Neuronal stem cell (in vitro differentiated cells): ENCODE measurements around the gene B3GAT1.

ENCODE experiments used
- DNase-seq: peaks from one replicate; pipeline ENCODE4 v3.0.0-alpha.2; 2013; ENCODE audit warnings: low spot score
- H2AFZ ChIP-seq: one replicate; pipeline ENCODE4 v1.6.1; 2013; ENCODE audit warnings: mild to moderate bottlenecking, low read length, inconsistent platforms
- H2AK5ac ChIP-seq: 2 replicates; pipeline ENCODE4 v1.6.1; 2013; ENCODE audit warnings: low read depth, mild to moderate bottlenecking, inconsistent platforms, low read length, moderate library complexity, mixed read lengths
- H2BK120ac ChIP-seq: 2 replicates; pipeline ENCODE4 v1.6.1; 2013; ENCODE audit warnings: low read depth, mild to moderate bottlenecking, inconsistent platforms, low read length, moderate library complexity, mixed read lengths
- H2BK12ac ChIP-seq: one replicate; pipeline ENCODE4 v1.6.1; 2013; ENCODE audit warnings: low read length, inconsistent platforms
- H2BK15ac ChIP-seq: 2 replicates; pipeline ENCODE4 v1.6.1; 2013; ENCODE audit warnings: mild to moderate bottlenecking, low read length, inconsistent platforms, mixed read lengths
- H2BK5ac ChIP-seq: one replicate; pipeline ENCODE4 v1.6.1; 2013; ENCODE audit warnings: inconsistent platforms, mild to moderate bottlenecking, low read length, moderate library complexity
- H3K14ac ChIP-seq: one replicate; pipeline ENCODE4 v1.6.1; 2013; ENCODE audit warnings: low read length, inconsistent platforms
- H3K18ac ChIP-seq: 2 replicates; pipeline ENCODE4 v1.6.1; 2013; ENCODE audit warnings: low read length, inconsistent platforms
- H3K23ac ChIP-seq: 2 replicates; pipeline ENCODE4 v1.6.1; 2013; ENCODE audit warnings: low read depth, mild to moderate bottlenecking, mixed read lengths, low read length, inconsistent platforms; ENCODE audit not compliant: poor library complexity
- H3K27ac ChIP-seq: replicated peaks from 3 replicates; pipeline ENCODE4 v1.5.1; 2013; ENCODE audit warnings: low read length, inconsistent platforms
- H3K27me3 ChIP-seq, 3 experiments: 2 replicates each; pipeline ENCODE4 v1.6.1; 2013; ENCODE audit warnings: low read length in 3 of 3, mild to moderate bottlenecking in 2 of 3, inconsistent platforms in 1 of 3, low read depth in 1 of 3, mixed read lengths in 1 of 3, moderate library complexity in 1 of 3; ENCODE audit not compliant: control insufficient read depth in 3 of 3, insufficient read depth in 3 of 3
- H3K36me3 ChIP-seq, 2 donors: replicated peaks in 1 of 2; 2 replicates each; pipeline ENCODE4 v1.6.1; 2013; ENCODE audit warnings: low read length in 2 of 2; ENCODE audit not compliant: control insufficient read depth in 2 of 2, insufficient read depth in 2 of 2
- H3K4ac ChIP-seq: 2 replicates; pipeline ENCODE4 v1.6.1; 2013; ENCODE audit warnings: inconsistent platforms, mild to moderate bottlenecking, low read length, moderate library complexity
- H3K4me1 ChIP-seq, 2 donors: 1 replicate in 1 of 2; 2 replicates in 1 of 2; pipeline ENCODE4 v1.6.1; 2013; ENCODE audit warnings: low read length in 2 of 2, low read depth in 1 of 2; ENCODE audit not compliant: control insufficient read depth in 2 of 2, insufficient read depth in 1 of 2
- H3K4me2 ChIP-seq: one replicate; pipeline ENCODE4 v1.6.1; 2013; ENCODE audit warnings: mild to moderate bottlenecking, low read length, inconsistent platforms; ENCODE audit not compliant: insufficient read depth, poor library complexity, severe bottlenecking
- H3K4me3 ChIP-seq, 2 donors: 2 replicates each; pipeline ENCODE4 v1.5.1; 2013; ENCODE audit warnings: low read length in 2 of 2, mild to moderate bottlenecking in 2 of 2, inconsistent platforms in 1 of 2, moderate library complexity in 1 of 2
- H3K79me1 ChIP-seq: one replicate; pipeline ENCODE4 v1.6.1; 2013; ENCODE audit warnings: low read depth, mild to moderate bottlenecking, inconsistent platforms, low read length, moderate library complexity
- H3K9ac ChIP-seq: one replicate; pipeline ENCODE4 v1.6.1; 2013; ENCODE audit warnings: mild to moderate bottlenecking, low read depth, low read length, inconsistent platforms; ENCODE audit not compliant: poor library complexity
- H3K9me3 ChIP-seq, 2 donors: replicated peaks in 1 of 2; 2 replicates each; pipeline versions ENCODE3 to v1.6.1; 2013; ENCODE audit warnings: low read length in 2 of 2, mild to moderate bottlenecking in 2 of 2, inconsistent platforms in 1 of 2, low read depth in 1 of 2, mixed read lengths in 1 of 2, moderate library complexity in 1 of 2; ENCODE audit not compliant: control insufficient read depth in 2 of 2, insufficient read depth in 1 of 2
- H4K8ac ChIP-seq: one replicate; pipeline ENCODE4 v1.6.1; 2013; ENCODE audit warnings: low read depth, mild to moderate bottlenecking, inconsistent platforms, low read length, moderate library complexity
- H4K91ac ChIP-seq: one replicate; pipeline ENCODE4 v1.6.1; 2013; ENCODE audit warnings: low read length, low read depth, mild to moderate bottlenecking, inconsistent platforms; ENCODE audit not compliant: poor library complexity
- whole genome bisulfite sequencing, 2 donors: extraction: QIAGEN DNeasy Blood & Tissue Kit; methylation state at CpG; one replicate each; pipeline ENCODE4 v1.1.7; 2013; ENCODE audit warnings: missing lambda C conversion rate in 2 of 2, mixed read lengths in 1 of 2; ENCODE audit not compliant: insufficient read length in 2 of 2, insufficient replicate concordance in 1 of 2; ENCODE audit errors: extremely low coverage in 2 of 2; 5-methylcytosine and 5-hydroxymethylcytosine counted together

The B3GAT1 gene

DNA sequence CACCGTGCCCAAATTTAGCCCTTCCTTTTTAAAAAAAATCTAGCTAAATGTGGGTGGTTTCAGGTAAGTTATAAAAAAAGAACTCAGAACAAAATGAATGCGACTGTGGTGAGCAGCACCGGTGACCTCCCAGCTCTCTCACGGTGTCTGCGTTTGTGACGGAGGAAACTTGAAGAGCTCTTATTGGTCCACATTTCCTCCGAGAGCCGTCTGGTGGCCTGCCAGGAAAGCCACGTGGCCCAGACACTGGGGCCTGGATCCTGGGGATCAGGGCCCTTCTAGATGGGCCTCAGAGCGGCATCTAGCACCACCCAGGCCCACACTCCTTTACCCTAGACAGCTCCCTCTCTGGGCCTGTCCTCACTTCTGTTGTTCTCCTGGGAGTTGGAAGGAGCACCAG is 39.5 kb downstream of the B3GAT1 start:
- no peak overlapping the region for H2BK12ac ChIP-seq
- no peak for DNase-seq
- no peak overlapping the region for H2BK5ac ChIP-seq
- H2BK120ac ChIP-seq: no peak overlapping the region
- H3K9ac ChIP-seq: no peak overlapping the region
- H3K79me1 ChIP-seq: no peaks in the 10 kb centered on the region
- H3K14ac ChIP-seq: no peak overlapping the region
- H3K4me3 ChIP-seq: no peak overlapping the region
- H3K23ac ChIP-seq: no peak overlapping the region
- H3K27ac ChIP-seq: no peak overlapping the region
- no peak overlapping the region for H4K91ac ChIP-seq
- H3K4ac ChIP-seq: no peak overlapping the region
- no CpG with 5 or more reads among the region's 10 CpGs for WGBS, 2 donors
- H3K27me3 ChIP-seq: no peaks in the 10 kb centered on the region
- no peak overlapping the region for H2BK15ac ChIP-seq
- H3K36me3 ChIP-seq: peaks cover 8 to 12% of the 10 kb centered on the region in 2 donors
- no peak overlapping the region for H2AFZ ChIP-seq
- no peaks in the 10 kb centered on the region for H3K9me3 ChIP-seq
- H3K4me1 ChIP-seq: no peaks in the 10 kb centered on the region
- H3K4me2 ChIP-seq: no peak overlapping the region
- H4K8ac ChIP-seq: no peak overlapping the region
- H3K18ac ChIP-seq: peak overlapping the region; percentile 52
- H2AK5ac ChIP-seq: no peak overlapping the region

- H2BK15ac ChIP-seq: no peak overlapping the region
- no peak overlapping the region for H2BK120ac ChIP-seq
- H3K4ac ChIP-seq: peak overlapping the region; percentile 59
- no peak overlapping the region for H3K27ac ChIP-seq
- peak overlapping the region; percentile 60 for H3K23ac ChIP-seq
- H2BK12ac ChIP-seq: peak overlapping the region; percentile 78
- H3K4me1 ChIP-seq: no peaks in the 10 kb centered on the region
- no peaks in the 10 kb centered on the region for H3K79me1 ChIP-seq
- no CpG with 5 or more reads among the region's 22 CpGs for WGBS, 2 donors
- H4K8ac ChIP-seq: no peak overlapping the region
- no peak overlapping the region for H3K4me2 ChIP-seq
- no peaks in the 10 kb centered on the region for H3K27me3 ChIP-seq
- no peaks in the 10 kb centered on the region for H3K9me3 ChIP-seq
- no peak overlapping the region for H4K91ac ChIP-seq
- DNase-seq: no peak
- H3K36me3 ChIP-seq: peaks cover 2 to 5% of the 10 kb centered on the region in 2 donors
- no peak overlapping the region for H3K4me3 ChIP-seq
- H3K9ac ChIP-seq: no peak overlapping the region
- no peak overlapping the region for H2BK5ac ChIP-seq
- no peak overlapping the region for H3K18ac ChIP-seq
- H3K14ac ChIP-seq: no peak overlapping the region
- no peak overlapping the region for H2AK5ac ChIP-seq
- H2AFZ ChIP-seq: no peak overlapping the region
Measured at GRCh38 chr11:134371436-134372185, 40.4 kb downstream of the B3GAT1 start.

- no peak overlapping the region for H2BK120ac ChIP-seq
- H3K4me2 ChIP-seq: no peak overlapping the region
- no peak overlapping the region for H4K91ac ChIP-seq
- no peak overlapping the region for H2AFZ ChIP-seq
- H2BK12ac ChIP-seq: peak overlapping the region; percentile 78
- H4K8ac ChIP-seq: no peak overlapping the region
- no peak overlapping the region for H3K27ac ChIP-seq
- H3K23ac ChIP-seq: peak overlapping the region; percentile 60
- no peaks in the 10 kb centered on the region for H3K9me3 ChIP-seq
- no peak for DNase-seq
- no peak overlapping the region for H3K18ac ChIP-seq
- H2AK5ac ChIP-seq: no peak overlapping the region
- peak overlapping the region; percentile 59 for H3K4ac ChIP-seq
- no peak overlapping the region for H2BK15ac ChIP-seq
- no peaks in the 10 kb centered on the region for H3K27me3 ChIP-seq
- H3K79me1 ChIP-seq: no peaks in the 10 kb centered on the region
- WGBS, 2 donors: no CpG with 5 or more reads among the region's 19 CpGs
- peaks cover 0 to 5% of the 10 kb centered on the region in 2 donors for H3K36me3 ChIP-seq
- H3K14ac ChIP-seq: peak overlapping the region; percentile 39
- peak overlapping the region; percentile 51 for H3K9ac ChIP-seq
- H3K4me1 ChIP-seq: no peaks in the 10 kb centered on the region
- H3K4me3 ChIP-seq: no peak overlapping the region
- no peak overlapping the region for H2BK5ac ChIP-seq
Measured at GRCh38 chr11:134370526-134371435, 41.3 kb downstream of the B3GAT1 start.
